D341Med (cell line): ENCODE measurements around the gene KIZ.

ENCODE experiments used
- DNase-seq: peaks from one replicate; pipeline ENCODE4 v3.0.0; 2012; ENCODE audit warnings: low spot score

Gene KIZ

GRCh38 chr20:21269772-21270171 is 143.9 kb downstream of the KIZ start:
- DNase-seq = no peak

DNA sequence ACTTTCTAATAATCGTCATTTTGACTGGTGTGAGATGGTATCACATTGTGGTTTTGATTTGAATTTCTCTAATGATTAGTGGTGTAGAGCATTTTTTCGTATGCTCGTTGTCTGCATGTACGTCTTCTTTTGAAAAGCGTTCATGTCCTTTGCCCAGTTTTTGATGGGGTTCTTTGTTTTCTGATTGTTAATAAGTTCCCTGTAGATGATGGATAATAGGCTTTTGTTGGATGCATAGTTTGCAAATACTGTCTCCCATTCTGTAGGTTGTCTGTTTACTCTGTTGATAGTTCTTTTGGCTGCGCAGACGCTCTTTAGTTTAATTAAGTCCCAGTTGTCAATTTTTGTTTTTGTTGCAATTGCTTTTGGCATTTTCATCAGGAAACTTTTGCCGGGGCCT is 144.9 kb downstream of the KIZ start:
- no peak for DNase-seq

DNA sequence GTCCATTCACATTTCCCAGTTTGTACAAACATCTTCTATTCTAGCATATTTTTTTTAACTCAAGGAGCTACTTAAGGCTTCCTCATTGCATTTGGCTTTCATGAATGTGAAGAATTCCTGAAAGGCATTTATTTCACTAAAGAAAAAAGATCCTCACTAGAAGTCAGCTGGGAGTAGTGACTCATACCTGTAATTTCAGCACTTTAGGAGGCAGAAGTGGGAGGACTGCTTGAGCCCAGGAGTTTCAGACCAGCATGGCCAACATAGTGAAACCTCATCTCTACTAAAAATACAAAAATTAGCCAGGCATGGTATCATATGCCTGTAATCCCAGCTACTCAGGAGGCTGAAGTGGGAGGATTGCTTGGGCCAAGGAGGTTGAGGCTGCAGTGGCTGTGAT is 146.4 kb downstream of the KIZ start:
- DNase-seq = no peak

DNA sequence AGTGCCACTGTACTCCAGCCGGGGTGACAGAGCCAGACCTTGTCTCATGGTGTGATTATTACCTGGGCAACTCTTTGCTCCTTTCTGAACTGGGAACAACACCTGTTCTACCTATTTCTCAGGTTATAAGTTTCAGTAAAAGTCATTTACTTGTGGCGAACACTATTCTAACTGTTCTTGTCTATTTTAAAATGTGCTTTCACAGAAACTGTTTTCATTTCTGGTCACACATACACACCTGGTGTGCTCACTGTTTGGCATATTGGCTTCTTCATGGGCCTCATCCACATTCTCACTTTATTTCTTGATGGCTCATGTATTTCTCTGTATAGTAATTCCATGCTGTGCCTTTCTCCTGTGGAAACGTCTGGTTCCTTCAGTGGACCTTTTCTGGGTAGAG is 146.8 kb downstream of the KIZ start:
- no peak for DNase-seq

DNA sequence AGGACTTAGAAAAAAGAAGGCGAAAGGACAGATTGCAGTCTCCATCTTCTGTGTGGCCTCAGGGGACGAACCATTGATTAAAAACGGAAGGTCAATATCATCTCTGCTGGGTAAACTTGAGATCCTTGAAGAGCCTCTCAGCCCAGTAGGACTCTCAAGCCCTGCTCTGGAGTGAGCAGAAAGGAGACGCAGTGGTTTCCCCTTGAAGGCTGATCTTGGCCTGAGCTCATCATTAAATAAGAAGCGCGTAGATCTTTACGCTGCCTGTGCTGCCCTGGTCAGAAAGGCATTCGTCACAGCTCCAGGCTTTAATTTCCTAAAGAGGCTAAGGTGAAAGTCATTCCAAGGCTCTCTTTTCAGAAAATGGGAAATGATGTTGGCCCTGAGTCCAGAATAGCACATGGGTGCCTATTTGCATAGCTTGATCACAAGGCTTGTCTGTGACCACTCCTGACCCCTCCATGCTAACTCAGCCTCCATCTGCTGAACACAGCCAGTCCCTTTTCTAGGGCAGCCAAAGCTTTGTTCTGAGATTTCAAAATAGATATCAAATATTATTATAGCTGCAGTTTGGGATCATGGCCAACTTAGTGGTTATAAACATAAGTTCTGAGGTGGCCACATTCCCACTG is 148.0 kb downstream of the KIZ start:
- no peak for DNase-seq

DNA sequence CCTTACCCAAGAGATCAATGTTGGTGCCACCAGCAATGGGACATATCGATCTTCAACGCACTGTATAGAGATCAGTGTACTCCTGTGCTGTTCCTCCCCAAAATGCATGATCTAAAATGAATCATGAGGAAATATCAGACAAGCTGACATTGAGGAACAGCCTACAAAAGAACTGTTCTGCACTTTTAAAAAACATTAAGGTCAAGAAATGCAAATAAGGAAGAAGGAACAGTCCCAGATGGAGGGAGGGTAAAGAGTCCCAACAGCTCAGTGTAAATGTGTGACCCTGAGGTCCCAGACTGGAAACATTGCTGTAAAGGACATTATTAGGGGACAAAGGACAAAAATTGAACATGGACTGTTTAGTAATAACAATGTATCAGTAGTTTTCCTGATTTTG is 152.9 kb downstream of the KIZ start:
- DNase-seq = no peak

DNA sequence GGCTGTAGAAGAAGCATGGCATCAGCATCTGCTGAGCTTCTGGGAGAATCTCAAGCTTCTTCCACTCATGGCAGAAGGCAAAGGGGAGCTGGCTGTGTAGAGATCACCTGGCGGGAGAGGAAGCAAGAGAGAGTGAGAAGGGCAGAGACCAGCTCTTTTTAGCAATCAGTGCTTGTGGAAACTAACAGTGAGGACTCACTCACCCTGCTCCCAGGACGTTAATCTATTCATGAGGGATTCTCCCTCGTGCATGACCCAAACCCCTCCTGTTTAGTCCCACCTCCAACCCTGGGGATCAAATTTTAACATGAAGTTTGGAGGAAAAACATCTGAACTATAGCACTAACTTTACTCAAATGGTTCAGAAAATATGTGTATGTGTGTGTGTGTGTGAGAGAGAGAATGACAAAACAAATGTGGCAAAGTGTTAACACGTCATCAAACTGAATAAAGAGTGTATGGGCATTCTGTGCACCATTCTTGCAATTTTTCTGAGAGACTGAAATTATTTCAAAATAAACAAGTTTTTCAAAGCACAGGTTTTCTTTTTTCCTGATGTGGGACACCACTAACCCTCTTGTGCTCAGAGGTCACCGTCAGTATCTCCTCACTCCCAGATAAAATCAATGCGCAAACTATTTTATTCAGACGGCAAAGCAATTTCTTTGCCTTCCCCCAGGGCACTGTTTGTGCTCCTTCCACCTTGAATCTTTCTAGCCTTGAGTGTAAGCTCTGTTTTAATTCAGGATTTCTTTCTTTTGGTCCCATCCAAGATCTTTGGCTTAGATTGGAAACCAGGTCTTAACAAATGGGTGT is 154.0 kb downstream of the KIZ start:
- DNase-seq = no peak

DNA sequence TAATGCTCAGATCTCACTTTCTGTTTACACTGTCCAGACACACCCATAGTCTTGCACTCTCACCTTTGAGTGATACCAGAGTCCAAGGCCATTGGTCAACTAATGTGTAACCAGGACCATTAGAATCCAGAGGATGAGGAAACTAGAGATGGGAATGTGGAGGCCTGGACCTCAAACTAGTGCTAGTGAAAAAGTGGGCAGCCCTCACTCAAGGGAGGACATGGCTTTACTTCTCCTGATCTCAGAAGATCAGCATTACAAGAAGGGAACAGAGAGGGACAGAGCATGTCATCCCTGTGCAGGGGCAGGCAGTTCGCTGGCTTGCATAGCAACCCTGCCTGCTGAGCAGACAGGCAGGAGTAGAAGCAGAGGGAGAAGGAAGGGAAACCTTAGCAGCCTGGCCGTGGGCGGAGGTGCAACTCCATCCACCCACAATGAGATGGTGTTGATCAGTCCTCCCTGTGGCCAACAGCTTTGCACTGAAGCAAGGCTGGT is 154.7 kb downstream of the KIZ start:
- DNase-seq = no peak

DNA sequence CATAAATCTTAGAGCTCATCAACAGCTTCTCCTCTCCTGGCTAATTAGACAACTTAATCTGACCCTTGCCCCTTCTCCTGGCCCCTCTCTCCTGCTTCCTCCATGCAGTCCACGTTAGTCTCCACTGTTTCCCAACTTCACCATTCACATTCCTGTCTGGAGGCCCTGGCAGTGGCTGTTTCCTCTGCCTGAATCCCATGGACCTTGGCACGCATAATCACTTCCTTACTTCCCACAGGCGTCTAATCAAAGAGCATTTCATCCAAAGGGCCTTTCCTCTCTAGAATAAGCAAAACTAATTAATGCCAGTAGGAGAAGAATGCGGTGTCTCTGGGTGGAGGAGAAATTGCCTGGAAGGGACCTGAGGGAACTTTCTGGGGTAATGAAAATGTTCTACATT is 160.9 kb downstream of the KIZ start:
- no peak for DNase-seq

GRCh38 chr20:21288587-21289370 is 162.9 kb downstream of the KIZ start:
- no peak for DNase-seq

DNA sequence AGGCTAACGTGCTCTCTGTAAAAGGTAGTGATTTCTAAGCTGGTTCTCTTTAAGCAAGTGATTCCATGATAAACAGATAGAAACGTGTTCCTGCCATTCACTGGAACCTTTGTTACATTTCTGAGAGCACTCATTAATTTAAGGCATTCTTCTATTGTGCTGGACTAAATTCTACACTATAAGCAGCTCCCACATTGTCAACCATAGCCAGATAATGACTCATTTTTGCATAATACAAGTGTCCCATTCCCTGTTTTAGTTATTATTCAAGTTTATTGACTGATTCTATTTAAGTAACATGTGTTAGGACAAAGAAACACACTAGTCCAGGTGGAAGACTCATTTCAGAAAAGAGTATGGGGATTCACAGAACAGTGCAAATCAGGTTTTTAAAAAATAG is 163.8 kb downstream of the KIZ start:
- DNase-seq = no peak

- DNase-seq = no peak
These were observed 165.1 kb downstream of the KIZ start for GRCh38 chr20:21291026-21291425.

DNA sequence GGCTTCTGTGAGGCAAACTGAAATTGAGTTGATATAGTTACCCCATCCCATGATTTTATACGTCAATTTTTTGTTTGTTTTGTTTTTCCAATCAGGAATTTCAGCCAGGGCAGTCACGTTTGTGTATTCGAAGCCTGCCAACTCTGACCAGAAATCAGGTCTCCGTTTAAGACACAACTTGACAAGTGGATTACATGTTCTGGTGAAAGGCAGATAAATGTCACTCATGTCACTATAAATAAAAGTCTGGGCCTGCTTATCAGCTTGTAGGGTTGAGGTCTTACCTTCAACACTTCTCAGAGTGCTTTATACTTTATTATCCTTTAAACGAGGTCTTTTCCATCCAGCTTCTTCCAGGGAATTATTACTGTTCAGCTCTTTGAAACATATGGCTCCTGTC is 168.9 kb downstream of the KIZ start:
- no peak for DNase-seq
